A549 (cell line): ENCODE results near the gene FIZ1. TPM values are rescaled to one million over a fixed set of nuclear protein-coding genes. Genes with fewer than 3 reads are reported as not detected.

Source experiments
- ATAC-seq, 2 experiments: fragments of 200-7000 bp in 1 of 2; fragments of >200 bp in 1 of 2; cut with Nextera tagmentation in 1 of 2; cut with Tn5 transposase in 1 of 2; 3 replicates each; pipeline versions ENCODE4 v1.8.0 to v1.9.1; 2018 to 2020; ENCODE audit warnings: mild to moderate bottlenecking in 1 of 2, moderate library complexity in 1 of 2
- CTCF ChIA-PET: fragments of 300-600 bp; sonication (Branson Sonifier 250); formaldehyde crosslinking; extraction: SDS; loops from one replicate; lab custom pipeline; 2021; ENCODE audit warnings: antibody characterized with exemption, inconsistent platforms; lab: Yijun Ruan, JAX
- POLR2A ChIA-PET: fragments of 350-600 bp; formaldehyde crosslinking; extraction: SDS; loops from one replicate; lab custom pipeline; 2021; ENCODE audit warnings: antibody characterized with exemption, inconsistent platforms; lab: Yijun Ruan, JAX
- DNase-seq, 2 experiments: peaks; one replicate each; pipeline versions ENCODE4 v3.0.0 to v3.0.0-alpha.2; 2011 to 2016; ENCODE audit warnings: low read depth in 1 of 2, low spot score in 1 of 2
- FAIRE-seq: peaks from 2 replicates; lab custom pipeline; 2011; peaks lifted over from hg19 to GRCh38; lab: Jason Lieb, UNC
- H3K27ac ChIP-seq, 2 experiments: fragments of >200 bp; sonication (Bioruptor Twin); formaldehyde crosslinking; 3 replicates each; pipeline ENCODE4 v1.5.1; 2016 to 2017
- H3K4me1 ChIP-seq: fragments of >200 bp; sonication (Bioruptor Twin); formaldehyde crosslinking; 3 replicates; pipeline ENCODE4 v1.6.1; 2016
- H3K4me2 ChIP-seq: fragments of >200 bp; sonication (Bioruptor Twin); formaldehyde crosslinking; 3 replicates; pipeline ENCODE4 v1.6.1; 2016
- H3K4me3 ChIP-seq: fragments of >200 bp; sonication (Bioruptor Twin); formaldehyde crosslinking; 3 replicates; pipeline ENCODE4 v1.5.1; 2016
- H3K9me3 ChIP-seq: fragments of >200 bp; sonication (Bioruptor Twin); formaldehyde crosslinking; 3 replicates; pipeline ENCODE4 v1.6.1; 2016
- CEBPB ChIP-seq, 2 experiments: fragments of >200 bp in 1 of 2; sonication (Bioruptor Twin) in 1 of 2; formaldehyde crosslinking in 1 of 2; IDR thresholded peaks; 2 replicates each; pipeline ENCODE4 v1.6.1; 2012 to 2016
- CHD2 ChIP-seq: fragments of 150-350 bp; IDR thresholded peaks from 2 replicates; pipeline ENCODE4 v1.6.1; 2014; ENCODE audit warnings: low read length; ENCODE audit not compliant: partially characterized antibody
- FOSL2 ChIP-seq, 2 experiments: fragments of 450-650 bp in 1 of 2; fragments of >200 bp in 1 of 2; sonication (Bioruptor Twin) in 1 of 2; formaldehyde crosslinking; IDR thresholded peaks; 2 replicates each; pipeline versions ENCODE4 v1.5.0 to v1.6.1; 2016 to 2020; ENCODE audit warnings: mild to moderate bottlenecking in 1 of 2, moderate library complexity in 1 of 2
- HDAC2 ChIP-seq: fragments of 200-600 bp; sonication (generic); IDR thresholded peaks from 2 replicates; pipeline ENCODE4 v1.6.1; 2016
- HEYL ChIP-seq: fragments of 250-450 bp; sonication (Bioruptor Pico); IDR thresholded peaks from 2 replicates; pipeline ENCODE4 v1.8.0; 2021; ENCODE audit warnings: mild to moderate bottlenecking, moderate library complexity
- HOXB13 ChIP-seq: fragments of 250-450 bp; sonication (Bioruptor Pico); IDR thresholded peaks from 2 replicates; pipeline ENCODE4 v1.5.0; 2020; ENCODE audit warnings: low read depth, mild to moderate bottlenecking, moderate library complexity
- MAFK ChIP-seq: fragments of 450-650 bp; IDR thresholded peaks from 2 replicates; pipeline ENCODE4 v1.6.1; 2014; ENCODE audit not compliant: partially characterized antibody
- MAZ ChIP-seq: fragments of 150-350 bp; IDR thresholded peaks from 2 replicates; pipeline ENCODE4 v1.6.1; 2014; ENCODE audit warnings: antibody characterized with exemption, low read depth, low read length, borderline replicate concordance
- PHF8 ChIP-seq: fragments of 200-600 bp; sonication (generic); IDR thresholded peaks from 2 replicates; pipeline ENCODE4 v1.6.1; 2016; ENCODE audit warnings: low read depth, mild to moderate bottlenecking, antibody characterized with exemption, moderate library complexity, borderline replicate concordance
- POLR2AphosphoS2 ChIP-seq: conservative IDR thresholded peaks from 2 replicates; pipeline ENCODE4 v1.6.1; 2012; ENCODE audit warnings: low read length, improper control_type of control experiment, inconsistent platforms
- RAD21 ChIP-seq, 2 experiments: fragments of >200 bp in 1 of 2; sonication (Bioruptor Twin) in 1 of 2; formaldehyde crosslinking in 1 of 2; IDR thresholded peaks in 1 of 2; conservative IDR thresholded peaks in 1 of 2; 2 replicates in 1 of 2; 3 replicates in 1 of 2; pipeline ENCODE4 v1.6.1; 2012 to 2018; ENCODE audit warnings: inconsistent platforms in 1 of 2
- RARB ChIP-seq: fragments of 250-450 bp; sonication (Bioruptor Pico); IDR thresholded peaks from 2 replicates; pipeline ENCODE4 v1.8.0; 2021; ENCODE audit warnings: mild to moderate bottlenecking, moderate library complexity
- TFCP2L1 ChIP-seq: fragments of 250-450 bp; sonication (Bioruptor Pico); IDR thresholded peaks from 2 replicates; pipeline ENCODE4 v1.5.0; 2021; ENCODE audit warnings: mild to moderate bottlenecking
- ZC3H11A ChIP-seq: fragments of 450-650 bp; IDR thresholded peaks from 2 replicates; pipeline ENCODE4 v1.6.1; 2014; ENCODE audit warnings: antibody characterized with exemption, mild to moderate bottlenecking
- ZNF302 ChIP-seq: fragments of 250-450 bp; sonication (Bioruptor Pico); IDR thresholded peaks from 2 replicates; pipeline ENCODE4 v1.9.0; 2021; ENCODE audit warnings: inconsistent platforms, mild to moderate bottlenecking, moderate library complexity
- ZSCAN20 ChIP-seq: fragments of 250-450 bp; sonication (Bioruptor Pico); IDR thresholded peaks from 2 replicates; pipeline ENCODE4 v1.8.0; 2022; ENCODE audit warnings: mild to moderate bottlenecking, moderate library complexity
- WGBS: methylation state at CpG from one replicate; pipeline ENCODE4 v1.1.6; 2017; ENCODE audit errors: missing lambda C conversion rate; 5-methylcytosine and 5-hydroxymethylcytosine counted together
- polyA plus RNA-seq, 4 experiments: library from polyadenylated mRNA; depleted of rRNA in 3 of 4; stranded (reverse); fragments of >200 nt; fragmentation: RNase III in 1 of 4; extraction: RNeasy Plus Mini Kit Qiagen cat#74134 plus additional on column Dnase treatment in 1 of 4; gene quantifications; 2 replicates in 3 of 4; 3 replicates in 1 of 4; pipeline ENCODE4 v1.2.3, GENCODE V29; 2011 to 2017
- TF ChIP-seq, protein P1 (sequence below): fragments of 450-650 bp; IDR thresholded peaks from 2 replicates; pipeline ENCODE4 v1.6.1; 2014; ENCODE audit warnings: antibody characterized with exemption

The FIZ1 gene
- polyA plus RNA-seq, 2 of the 4 experiments (the other 2 are of a cell fraction) = 10.3 to 16.9 TPM

DNA sequence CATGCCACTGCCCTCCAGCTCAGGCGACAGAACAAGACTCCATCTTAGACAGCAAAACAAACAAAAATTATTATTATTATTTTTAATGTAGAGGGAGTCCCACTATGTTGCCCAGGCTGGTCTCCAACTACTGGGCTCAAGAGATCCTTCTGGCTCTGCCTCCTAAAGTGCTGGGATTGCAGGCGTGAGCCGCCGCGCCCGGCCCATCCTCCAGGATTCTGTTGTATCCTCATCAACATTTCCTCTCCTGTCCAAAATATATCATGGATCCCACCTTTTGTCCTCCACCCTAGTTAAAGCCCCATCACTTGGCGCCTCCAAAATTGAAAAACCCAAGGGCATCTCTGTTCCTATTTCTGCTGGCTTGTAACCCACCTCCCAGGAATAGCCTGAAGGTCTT, 23.8 kb upstream of the FIZ1 start (continued):
- no peak for TF ChIP-seq ZC3H11A
- TF ChIP-seq HDAC2 = no peak
- TF ChIP-seq HOXB13 = no peak
- TF ChIP-seq, all 56 proteins: peak for 0

DNA sequence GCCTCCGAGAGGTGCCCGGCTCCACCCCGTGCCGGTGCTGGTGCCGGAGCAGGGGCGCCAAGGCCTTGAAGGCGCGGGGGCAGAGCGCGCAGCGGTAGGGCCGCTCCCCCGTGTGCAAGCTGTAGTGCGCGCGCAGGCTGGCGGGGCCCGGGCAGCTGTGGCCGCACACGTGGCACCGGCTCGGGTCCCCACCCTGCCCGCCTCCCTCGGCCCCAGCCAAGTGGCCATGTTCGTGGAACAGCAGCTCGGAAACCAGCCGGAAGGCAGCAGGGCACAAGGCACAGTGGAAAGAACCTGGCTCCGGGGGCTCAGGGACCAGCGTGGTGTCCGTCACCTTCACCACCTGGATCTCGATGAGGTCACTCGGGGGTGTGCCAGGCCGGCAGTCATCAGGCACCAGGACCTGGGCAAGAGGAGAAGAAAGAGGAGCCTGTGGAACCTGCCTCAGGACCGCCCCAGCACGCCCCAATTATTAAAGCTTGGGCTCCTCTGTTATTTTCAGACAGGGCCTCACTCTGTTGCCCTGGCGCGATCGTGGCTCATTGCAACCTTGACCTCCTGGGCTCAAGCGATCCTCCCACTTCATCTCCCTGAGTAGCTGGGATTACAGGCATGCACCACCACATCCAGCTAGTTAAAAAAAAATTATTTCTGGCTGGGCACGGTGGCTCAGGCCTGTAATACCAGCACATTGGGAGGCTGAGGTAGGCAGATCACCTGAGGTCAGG, 23.1 kb upstream of the FIZ1 start:
- H3K9me3 ChIP-seq = no peaks in the 10 kb centered on the region
- no peak for FAIRE-seq
- no peak overlapping the region for H3K4me3 ChIP-seq
- no peak for ATAC-seq
- ChIA-PET CTCF (interaction anchor here (1.6 to 24.9 kb wide), 5 partner anchors 10 to 155 kb away, joined by 4 to 363 read pairs (median 98); partner anchors contain the start of gene ZNF865), POLR2A (interaction anchor here (0.9 to 3.4 kb wide), 3 partner anchors 23 to 146 kb away, joined by 3 to 16 read pairs (median 5); partner anchors contain the start of genes FIZ1 and ZNF628)
- H3K4me2 ChIP-seq = no peak overlapping the region
- no peak for DNase-seq
- TF ChIP-seq ZNF302 (CRISPR knock-in tag) = no peak
- TF ChIP-seq HEYL (CRISPR knock-in tag) = no peak
- WGBS = 92% methylated on average over 36 of the region's 40 CpGs
- H3K4me1 ChIP-seq = 0 out of 3 replicates have a peak, but pooled peaks cover 7% of the 10 kb centered on the region
- no peak overlapping the region for H3K27ac ChIP-seq

DNA sequence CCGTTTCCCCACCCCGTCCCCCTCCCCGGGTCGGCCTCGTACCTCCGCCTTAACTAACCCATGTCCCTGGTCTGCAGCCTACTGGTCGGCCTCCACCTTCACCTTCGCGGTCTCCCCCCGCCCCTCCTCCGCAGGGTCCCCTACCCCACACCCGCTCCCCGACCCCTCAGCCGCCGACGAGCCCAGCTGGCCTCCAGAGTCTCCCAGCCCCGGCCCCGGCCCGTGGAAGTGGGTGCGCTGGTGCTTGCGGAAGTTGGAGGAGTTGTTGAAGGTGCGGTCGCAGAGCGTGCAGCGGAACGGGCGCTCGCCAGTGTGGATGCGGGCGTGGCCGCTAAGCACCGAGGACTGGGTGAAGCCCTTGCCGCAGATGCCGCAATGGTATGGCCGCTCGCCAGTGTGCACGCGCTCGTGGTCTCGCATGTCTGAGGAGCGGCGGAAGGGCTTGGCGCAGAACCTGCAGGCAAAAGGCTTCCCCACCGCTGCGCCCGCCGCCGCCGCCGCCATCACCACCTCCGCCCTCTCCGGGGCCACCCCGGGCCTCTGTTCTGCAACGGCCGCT, 22.4 kb upstream of the FIZ1 start:
- 96% methylated on average over 48 of the region's 55 CpGs for WGBS
- ChIA-PET CTCF (interaction anchor here (1.0 to 24.9 kb wide), 4 partner anchors 11 to 154 kb away, joined by 4 to 363 read pairs (median 123); partner anchors contain the start of gene ZNF865), POLR2A (no interaction called here)
- FAIRE-seq (no peak), ATAC-seq (no peak), DNase-seq (no peak)
- H3K9me3 ChIP-seq = no peaks in the 10 kb centered on the region
- TF ChIP-seq ZSCAN20 (CRISPR knock-in tag) = no peak
- no peak overlapping the region for H3K4me2 ChIP-seq
- no peak overlapping the region for H3K27ac ChIP-seq
- H3K4me1 ChIP-seq = 0 out of 3 replicates have a peak, but pooled peaks cover 7% of the 10 kb centered on the region
- no peak overlapping the region for H3K4me3 ChIP-seq

DNA sequence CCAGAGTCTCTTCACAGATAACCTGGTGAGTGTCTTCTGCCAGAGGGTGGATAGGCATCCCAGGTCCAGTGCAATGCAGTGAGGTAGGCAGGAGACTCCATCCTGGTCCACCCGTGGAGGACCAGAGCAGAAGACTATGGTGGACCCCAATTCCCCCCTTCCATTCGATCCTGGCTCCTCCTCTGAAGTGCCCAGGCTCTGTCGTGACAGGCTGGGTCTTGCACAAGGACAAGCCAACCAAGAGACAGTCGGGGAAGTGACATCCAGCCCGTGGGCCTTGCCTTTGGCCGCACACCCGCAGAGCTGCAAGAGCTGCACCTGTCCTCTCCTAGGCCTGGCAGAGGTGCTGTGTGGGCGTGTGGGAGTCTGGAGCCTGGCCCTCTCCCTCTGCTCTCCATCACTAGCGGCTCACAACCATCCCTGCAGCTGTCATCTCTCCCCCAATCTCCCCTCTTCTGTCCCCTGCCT, 21.9 kb upstream of the FIZ1 start:
- ATAC-seq = 0 out of 6 replicates have a peak, but pooled peaks of 1 of the 2 experiments have one; percentile 6
- H3K9me3 ChIP-seq = no peaks in the 10 kb centered on the region
- ChIA-PET CTCF (interaction anchor here (1.0 to 24.9 kb wide), 6 partner anchors 11 to 480 kb away, joined by 3 to 363 read pairs (median 52); partner anchors contain the start of gene ZNF865), POLR2A (interaction anchor here (1.0 kb wide), 1 partner anchor 15 kb away, joined by 5 read pairs; the partner anchor contains the start of gene ZNF865)
- no peak for FAIRE-seq
- no peak overlapping the region for H3K27ac ChIP-seq
- no peak overlapping the region for H3K4me2 ChIP-seq
- DNase-seq = no peak
- TF ChIP-seq CEBPB (IDR thresholded peaks at IDR 0.05) (no peak), TFCP2L1 (no peak), POLR2AphosphoS2 (no peak), FOSL2 (IDR thresholded peaks at IDR 0.05) (no peak), FOSL2 (CRISPR knock-in tag; IDR thresholded peaks at IDR 0.05) (no peak), PHF8 (no peak), RAD21 (conservative IDR thresholded peaks at IDR 0.05 in 1 of 2, IDR thresholded peaks at IDR 0.05 in 1 of 2) (no peak), MAZ (no peak)
- 91% methylated on average over 9 of the region's 9 CpGs for WGBS
- 0 out of 3 replicates have a peak, but pooled peaks cover 7% of the 10 kb centered on the region for H3K4me1 ChIP-seq
- no peak overlapping the region for H3K4me3 ChIP-seq

DNA sequence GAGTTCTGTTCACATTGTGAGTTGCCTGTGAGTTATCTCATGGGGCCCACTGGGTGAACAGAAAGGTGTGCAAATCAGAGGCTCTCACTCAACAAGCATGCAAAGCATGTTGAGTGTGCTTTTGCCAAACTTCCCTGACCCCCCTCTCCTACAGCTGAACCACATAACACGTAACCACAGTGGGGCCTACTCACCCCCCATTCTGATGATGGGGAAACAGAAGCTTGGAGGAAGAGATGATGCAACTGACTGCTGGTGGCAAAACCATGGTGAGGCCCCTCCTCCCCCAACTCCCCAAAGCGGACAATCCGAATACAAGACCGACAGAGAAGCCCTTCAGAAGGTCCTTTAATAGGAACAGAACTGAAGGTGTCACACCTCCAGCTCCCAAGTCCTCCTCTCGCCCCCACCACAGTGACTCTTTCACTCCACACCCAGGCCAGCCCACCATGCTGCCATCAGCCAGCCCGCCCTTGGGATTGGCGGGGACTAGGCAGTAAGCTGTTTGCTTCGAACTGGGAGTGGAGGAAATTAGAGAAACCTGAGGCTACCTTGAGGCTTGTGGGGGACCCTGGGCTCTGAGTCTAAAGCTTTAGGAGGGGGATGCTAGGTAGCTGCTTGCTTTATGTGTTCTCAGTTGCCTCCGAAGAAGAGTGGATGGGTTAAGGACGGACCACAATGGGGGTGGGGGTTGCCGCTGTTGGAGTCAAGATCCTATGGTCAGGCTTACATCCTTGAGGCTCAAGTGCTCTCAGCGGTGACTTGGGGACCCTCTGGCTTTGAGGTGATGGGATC, 21.3 kb upstream of the FIZ1 start:
- Histone ChIP-seq H3K9me3 (no peaks in the 10 kb centered on the region), H3K4me3 (no peak overlapping the region), H3K27ac (no peak overlapping the region), H3K4me2 (no peak overlapping the region), H3K4me1 (0 out of 3 replicates have a peak, but pooled peaks cover 7% of the 10 kb centered on the region)
- TF ChIP-seq, protein P1, sequence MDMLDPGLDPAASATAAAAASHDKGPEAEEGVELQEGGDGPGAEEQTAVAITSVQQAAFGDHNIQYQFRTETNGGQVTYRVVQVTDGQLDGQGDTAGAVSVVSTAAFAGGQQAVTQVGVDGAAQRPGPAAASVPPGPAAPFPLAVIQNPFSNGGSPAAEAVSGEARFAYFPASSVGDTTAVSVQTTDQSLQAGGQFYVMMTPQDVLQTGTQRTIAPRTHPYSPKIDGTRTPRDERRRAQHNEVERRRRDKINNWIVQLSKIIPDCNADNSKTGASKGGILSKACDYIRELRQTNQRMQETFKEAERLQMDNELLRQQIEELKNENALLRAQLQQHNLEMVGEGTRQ = no peak
- TF ChIP-seq RARB (CRISPR knock-in tag) (no peak), CHD2 (no peak), POLR2AphosphoS2 (peak; percentile 77; the same call in 1 of the 2 replicates), MAFK (no peak)
- CTCF ChIA-PET = interaction anchor here (1.0 to 24.9 kb wide), 8 partner anchors 11 to 479 kb away, joined by 3 to 363 read pairs (median 7); partner anchors contain the start of gene ZNF865
- no peak for DNase-seq
- POLR2A ChIA-PET = interaction anchor here (1.0 kb wide), 1 partner anchor 15 kb away, joined by 5 read pairs; the partner anchor contains the start of gene ZNF865
- no peak for ATAC-seq
- FAIRE-seq = no peak
- 96% methylated on average over 12 of the region's 12 CpGs for WGBS
